ENCODE measurements around the gene UBE2H. TPM values are rescaled to one million over a fixed set of nuclear protein-coding genes. Genes with fewer than 3 reads are reported as not detected.

UBE2H gene
- total RNA-seq, 4 donors from 2014 or later: 63.2 to 154 (median 101) TPM

GRCh38 chr7:129940329-129940728 is 12.4 kb downstream of the UBE2H start:
- intact Hi-C loops (cut with DNase I; ENCODE audit: low total_unique reads): no loop called here
- no peak for TF ChIP-seq CTCF (IDR thresholded peaks at IDR 0.05)
- TF ChIP-seq POLR2A (IDR thresholded peaks at IDR 0.05): no peak
- peak in 1 of 2 donors; percentile 37 for DNase-seq (ENCODE audit: low spot score in 2 of 2)
- no peak overlapping the region for H3K4me3 ChIP-seq (ENCODE audit: low read depth, poor library complexity, severe bottlenecking)
- 87 to 89% methylated on average over 2 of the region's 2 CpGs for WGBS, 2 donors

- peak in 1 of 2 donors; percentile 21 for DNase-seq (ENCODE audit: low spot score in 2 of 2)
- 89 to 93% methylated on average over 4 of the region's 4 CpGs for WGBS, 2 donors
- H3K4me3 ChIP-seq (ENCODE audit: low read depth, poor library complexity, severe bottlenecking): no peak overlapping the region
- intact Hi-C loops (cut with DNase I; ENCODE audit: low total_unique reads): no loop called here
- TF ChIP-seq POLR2A (IDR thresholded peaks at IDR 0.05): no peak
- no peak for TF ChIP-seq CTCF (IDR thresholded peaks at IDR 0.05)
These were observed 12.9 kb downstream of the UBE2H start for GRCh38 chr7:129939881-129940280.

GRCh38 chr7:129933627-129934026 is 19.1 kb downstream of the UBE2H start:
- 84 to 87% methylated on average over 3 of the region's 3 CpGs for WGBS, 2 donors
- TF ChIP-seq CTCF (IDR thresholded peaks at IDR 0.05) (no peak), POLR2A (IDR thresholded peaks at IDR 0.05) (no peak)
- DNase-seq (ENCODE audit: low spot score in 2 of 2): no peak
- intact Hi-C loops (cut with DNase I; ENCODE audit: low total_unique reads): no loop called here
- H3K4me3 ChIP-seq (ENCODE audit: low read depth, poor library complexity, severe bottlenecking): no peak overlapping the region

- WGBS, 2 donors: 92 to 97% methylated on average over 3 of the region's 3 CpGs
- TF ChIP-seq CTCF (IDR thresholded peaks at IDR 0.05) (no peak), POLR2A (IDR thresholded peaks at IDR 0.05) (no peak)
- intact Hi-C loops (cut with DNase I; ENCODE audit: low total_unique reads): no loop called here
- no peak overlapping the region for H3K4me3 ChIP-seq (ENCODE audit: low read depth, poor library complexity, severe bottlenecking)
- DNase-seq (ENCODE audit: low spot score in 2 of 2): no peak
These were observed 26.1 kb downstream of the UBE2H start for GRCh38 chr7:129926618-129927017.

- H3K4me3 ChIP-seq (ENCODE audit: low read depth, poor library complexity, severe bottlenecking): no peak overlapping the region
- TF ChIP-seq POLR2A (IDR thresholded peaks at IDR 0.05): no peak
- no peak for TF ChIP-seq CTCF (IDR thresholded peaks at IDR 0.05)
- no peak for DNase-seq (ENCODE audit: low spot score in 2 of 2)
- 74 to 80% methylated on average over 8 of the region's 8 CpGs for WGBS, 2 donors
- intact Hi-C loops (cut with DNase I; ENCODE audit: low total_unique reads): no loop called here
These were observed 27.3 kb downstream of the UBE2H start for GRCh38 chr7:129925416-129926002.

GRCh38 chr7:129924602-129925001 is 28.2 kb downstream of the UBE2H start:
- intact Hi-C loops (cut with DNase I; ENCODE audit: low total_unique reads): no loop called here
- no peak for TF ChIP-seq POLR2A (IDR thresholded peaks at IDR 0.05)
- TF ChIP-seq CTCF (IDR thresholded peaks at IDR 0.05): no peak
- DNase-seq (ENCODE audit: low spot score in 2 of 2): no peak
- WGBS, 2 donors: 89 to 92% methylated on average over 4 of the region's 4 CpGs
- H3K4me3 ChIP-seq (ENCODE audit: low read depth, poor library complexity, severe bottlenecking): no peak overlapping the region
